Activated T-cell treated with anti-CD3 and anti-CD28 coated beads for 48 hours (primary cell): ENCODE data around the gene PFKM.
A peak's percentile ranks its signal among the peaks of the same experiment; 100 is the strongest.

Experiments used
- DNase-seq: peaks from one replicate; pipeline ENCODE4 v3.0.0-alpha.2; 2020; ENCODE audit warnings: low read depth

Gene PFKM

GRCh38 chr12:48187916-48188695 is 68.9 kb downstream of the PFKM start:
- no peak for DNase-seq

DNA sequence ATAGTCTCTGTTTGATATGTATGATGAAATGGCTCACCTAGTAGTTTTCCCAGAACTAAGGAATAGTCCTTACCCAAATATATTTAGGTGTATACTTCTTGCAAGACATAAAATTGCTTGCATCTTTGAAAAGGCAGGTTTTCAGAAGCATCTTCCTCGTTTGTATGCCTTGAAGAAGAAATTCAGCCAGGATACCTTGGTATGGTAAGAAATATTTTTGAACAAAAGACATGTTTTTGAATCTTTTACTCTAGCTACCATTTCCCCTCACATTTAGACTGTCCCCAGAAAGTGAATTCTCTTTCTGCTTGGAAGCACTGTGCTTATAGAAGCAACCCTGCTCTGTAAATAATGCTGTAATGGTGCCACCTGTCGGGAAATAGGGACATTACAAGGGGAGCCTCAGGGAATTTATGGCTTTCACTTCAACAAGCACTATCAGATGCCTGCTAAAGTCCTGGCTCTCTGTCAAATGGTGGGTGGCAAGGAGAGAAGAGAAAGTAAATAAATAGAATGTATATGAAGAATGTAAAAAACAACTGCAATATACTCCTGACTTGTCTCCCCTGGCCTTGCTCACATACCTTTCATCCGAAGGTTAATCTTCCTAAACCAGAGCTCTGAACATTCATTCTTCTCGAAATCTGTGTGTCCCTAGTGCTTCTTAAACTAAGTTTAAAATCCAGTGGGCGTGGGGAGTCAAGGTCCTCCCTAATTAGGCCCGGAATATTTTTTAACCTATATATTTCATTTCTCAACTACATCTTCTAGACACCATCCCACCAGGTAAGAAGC is 70.4 kb downstream of the PFKM start:
- peak; percentile 45 for DNase-seq

GRCh38 chr12:48191096-48191495 is 71.9 kb downstream of the PFKM start:
- no peak for DNase-seq

DNA sequence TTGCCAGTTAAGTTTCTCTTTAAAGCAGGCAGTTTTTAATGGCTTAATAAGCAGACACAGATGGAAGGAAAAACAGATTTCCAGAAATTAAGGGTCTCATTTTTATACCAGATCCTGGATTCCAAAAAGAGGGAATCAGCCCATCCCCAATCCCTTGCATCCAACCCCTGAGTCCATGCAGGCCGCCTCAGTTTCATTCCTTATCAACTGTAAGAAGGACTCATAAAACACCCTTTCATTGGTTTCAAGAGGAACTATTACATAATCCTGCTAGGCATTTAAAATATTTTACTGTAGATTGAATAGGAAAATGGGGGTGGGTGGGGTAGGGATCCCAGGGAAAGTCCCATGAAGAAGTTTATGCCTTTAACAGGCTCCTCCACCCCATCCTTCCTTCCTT is 73.7 kb downstream of the PFKM start:
- DNase-seq = no peak

GRCh38 chr12:48193623-48194022 is 74.5 kb downstream of the PFKM start:
- DNase-seq = no peak

DNA sequence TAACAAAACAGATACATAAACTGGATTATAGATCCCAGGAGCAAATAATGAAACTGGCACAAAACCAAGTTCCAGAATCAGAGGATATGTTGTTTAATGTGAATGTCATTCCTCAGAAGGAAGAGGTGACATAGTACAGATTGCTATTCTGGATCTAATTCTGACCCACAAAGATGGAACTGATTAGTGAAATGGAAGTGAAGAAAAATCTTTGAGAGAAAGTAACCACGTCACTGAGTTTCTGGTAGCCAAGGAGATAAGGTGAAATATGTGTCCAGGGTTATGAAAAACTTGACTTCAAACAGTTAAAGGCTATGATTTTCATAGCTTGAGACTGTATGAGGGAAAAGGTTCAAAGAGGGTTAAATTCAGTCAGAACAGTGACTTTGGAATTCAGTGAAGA is 75.6 kb downstream of the PFKM start:
- no peak for DNase-seq
